GM11168 (cell line): ENCODE results near the gene APBA1.

Experiments
- in situ Hi-C: fragments of 300-500 bp; cut with MboI; formaldehyde crosslinking; loops from one replicate; pipeline ENCODE4 v1.12.0; 2022; ENCODE audit warnings: low sequenced_read_pairs; ENCODE audit not compliant: unreplicated experiment

APBA1 gene

DNA sequence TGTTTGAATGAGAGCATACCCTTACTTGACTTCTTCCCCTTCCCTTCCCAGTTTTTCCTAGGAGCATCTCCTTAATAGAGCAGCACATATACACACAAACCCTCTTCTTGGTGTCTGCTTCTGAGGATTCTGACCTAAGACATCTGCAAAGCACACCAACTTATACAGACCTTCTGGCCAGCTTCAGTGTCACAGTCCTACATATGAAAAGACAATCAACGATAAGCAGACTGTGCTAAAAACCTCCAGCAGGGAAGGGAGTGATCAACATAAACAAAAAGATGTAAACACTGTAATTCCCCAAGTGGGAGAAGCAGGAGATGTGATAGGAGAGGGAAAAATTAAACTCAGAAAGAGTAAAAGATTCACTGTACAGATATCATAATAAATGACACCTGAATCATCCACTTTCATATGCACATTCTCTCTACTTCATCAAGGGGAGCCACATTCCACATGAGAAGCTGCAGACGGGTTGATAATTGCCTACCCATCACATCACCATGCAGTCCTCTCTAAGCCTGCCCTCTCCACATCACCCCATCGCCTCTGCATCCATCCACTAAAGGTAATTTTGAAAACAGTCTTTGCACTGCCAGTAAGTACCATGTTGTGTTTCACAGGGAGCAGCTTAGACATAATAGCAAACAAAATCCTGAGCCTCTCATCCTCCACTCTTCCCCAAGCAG, 13.0 kb downstream of the APBA1 start:
- in situ Hi-C loops: no loop called here

DNA sequence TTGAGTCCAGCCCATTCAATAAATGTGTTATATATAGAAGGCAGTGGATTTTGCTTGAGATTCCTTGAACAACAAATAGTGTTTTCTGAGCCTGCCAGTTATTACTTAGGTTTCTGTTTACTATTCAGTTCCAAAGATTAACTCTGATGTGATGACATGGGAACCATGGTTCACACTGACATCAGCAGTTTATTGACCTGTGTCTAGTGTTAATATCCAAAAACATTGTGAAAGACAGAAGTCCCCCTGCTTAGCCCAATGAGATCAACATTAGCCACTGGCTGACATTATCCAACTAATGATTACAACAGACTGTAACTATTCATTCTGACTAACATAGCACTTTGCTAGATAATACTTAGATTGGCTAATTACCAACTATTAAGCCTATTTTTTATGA, 14.9 kb downstream of the APBA1 start:
- in situ Hi-C loops: no loop called here

DNA sequence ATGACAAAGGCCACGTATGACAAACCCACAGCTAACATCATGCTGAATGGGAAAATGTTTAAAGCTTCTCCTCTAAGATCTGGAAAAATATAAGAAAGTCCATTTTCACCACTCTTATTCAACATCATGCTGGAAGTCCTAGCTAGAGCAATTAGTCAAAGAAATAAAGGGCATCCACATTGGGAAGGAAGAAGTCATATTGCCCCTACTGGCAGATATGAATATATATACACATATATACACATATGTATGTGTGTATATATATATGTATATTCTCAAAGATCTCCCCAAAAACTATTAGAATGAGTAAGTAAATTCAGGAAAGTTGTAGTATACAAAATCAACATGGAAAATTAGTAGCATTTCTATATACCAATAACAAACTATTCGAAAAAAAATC, 17.1 kb downstream of the APBA1 start:
- in situ Hi-C loops: no loop called here

DNA sequence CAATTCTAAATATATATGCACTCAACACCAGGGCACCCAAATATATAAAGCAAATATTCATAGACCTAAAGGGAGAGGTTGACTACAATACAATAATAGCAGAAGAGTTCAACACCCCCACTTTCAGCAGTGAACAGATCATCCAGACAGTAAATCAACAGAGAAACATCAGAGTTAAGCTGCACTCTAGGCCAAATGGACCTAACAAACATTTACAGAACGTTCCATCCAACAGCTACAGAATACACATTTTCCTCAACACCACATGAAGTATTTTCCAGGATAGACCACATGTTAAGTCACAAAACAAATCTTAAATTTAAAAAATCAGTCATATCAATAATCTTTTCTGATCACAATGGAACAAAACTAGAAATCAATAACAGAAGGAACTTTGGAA, 18.9 kb downstream of the APBA1 start:
- in situ Hi-C loops: no loop called here

DNA sequence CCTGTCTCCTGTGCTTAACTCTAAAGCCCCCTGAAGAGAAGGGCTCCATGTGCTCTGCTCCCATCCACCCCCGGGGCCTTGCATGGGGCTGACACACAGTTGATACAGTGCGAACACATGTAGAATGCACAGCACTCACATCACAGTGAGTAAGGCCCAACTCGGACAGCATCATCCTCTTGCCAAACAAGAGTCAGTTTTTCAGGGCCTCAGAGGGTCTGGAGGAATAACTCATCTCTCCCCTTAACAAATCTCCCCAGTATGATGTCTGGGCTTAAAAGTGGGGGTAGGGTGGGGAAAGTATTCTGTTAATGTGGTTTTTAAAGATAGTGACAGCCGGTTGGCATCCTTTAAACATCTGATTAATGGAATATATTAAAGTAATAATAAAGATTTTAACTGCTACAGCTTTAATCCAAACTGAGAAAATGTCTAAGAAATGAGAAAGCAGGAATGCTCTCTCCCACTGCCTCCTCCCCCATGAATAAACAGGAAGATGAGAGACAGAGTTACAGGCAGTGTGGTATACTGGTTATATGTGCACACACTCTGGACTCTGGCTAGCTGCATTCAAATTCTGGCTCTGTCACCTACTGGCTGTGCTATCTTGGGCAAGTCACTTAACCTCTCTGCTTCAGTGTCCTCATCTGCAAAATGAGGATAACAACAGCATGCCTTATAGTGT, 22.5 kb downstream of the APBA1 start:
- in situ Hi-C loops: no loop called here

DNA sequence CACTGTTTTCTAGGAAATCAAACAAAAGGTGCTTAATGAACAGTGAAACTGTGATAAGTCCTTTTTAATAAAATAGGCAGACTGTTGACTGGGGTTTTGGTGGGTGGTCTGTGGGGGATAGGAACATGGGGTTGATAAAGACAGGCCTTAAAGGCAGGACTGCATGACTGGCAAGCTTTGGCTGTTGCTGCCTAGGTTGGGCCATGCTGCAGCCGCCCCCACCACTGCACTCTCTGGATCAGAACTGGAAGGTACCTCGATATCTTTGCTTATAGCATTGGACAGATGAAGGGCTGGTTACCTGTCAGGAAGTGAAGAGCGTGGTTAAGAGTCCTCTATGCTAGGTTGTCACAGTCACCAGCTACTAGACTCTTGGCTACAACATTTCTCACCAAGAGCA, 24.4 kb downstream of the APBA1 start:
- in situ Hi-C loops: no loop called here

DNA sequence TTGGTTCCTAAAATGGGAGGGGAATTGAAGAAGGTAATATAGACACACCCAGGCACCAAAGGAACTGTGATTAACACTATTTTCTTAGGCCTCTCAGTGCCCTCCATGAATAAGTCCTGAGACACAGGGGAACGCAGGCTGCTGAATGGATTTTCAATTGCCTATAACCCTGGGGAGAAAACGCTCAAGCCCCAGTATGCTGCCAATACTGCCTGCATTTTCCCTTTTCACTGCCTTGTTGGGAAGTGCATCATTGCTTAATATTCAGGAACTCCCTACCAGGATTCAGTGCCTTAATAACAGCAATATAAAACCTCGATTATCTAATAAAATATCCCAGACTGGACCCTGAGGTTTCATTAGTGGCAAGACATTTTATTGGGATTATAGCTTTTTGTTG, 25.4 kb downstream of the APBA1 start:
- in situ Hi-C loops: no loop called here

DNA sequence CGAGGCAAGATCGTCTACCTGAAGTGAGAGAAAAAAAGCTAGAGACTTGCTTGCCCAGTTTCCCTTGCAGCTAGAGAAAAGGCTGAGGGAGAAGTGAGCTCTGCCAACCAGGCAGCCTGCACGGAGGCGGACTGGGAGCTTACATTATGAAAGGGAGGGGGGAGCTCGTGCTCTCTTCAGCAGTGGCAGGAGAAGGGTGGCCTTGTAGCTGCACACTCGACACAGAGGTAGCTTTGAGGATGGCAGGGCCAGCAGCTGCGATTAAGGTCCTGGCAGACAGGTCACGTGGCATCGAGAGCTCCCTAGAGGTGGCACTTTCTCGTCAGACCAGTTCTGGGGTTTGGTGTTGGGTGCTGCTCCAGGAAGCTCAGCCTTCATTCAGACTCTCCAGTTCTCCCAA, 26.7 kb downstream of the APBA1 start:
- in situ Hi-C loops: no loop called here

DNA sequence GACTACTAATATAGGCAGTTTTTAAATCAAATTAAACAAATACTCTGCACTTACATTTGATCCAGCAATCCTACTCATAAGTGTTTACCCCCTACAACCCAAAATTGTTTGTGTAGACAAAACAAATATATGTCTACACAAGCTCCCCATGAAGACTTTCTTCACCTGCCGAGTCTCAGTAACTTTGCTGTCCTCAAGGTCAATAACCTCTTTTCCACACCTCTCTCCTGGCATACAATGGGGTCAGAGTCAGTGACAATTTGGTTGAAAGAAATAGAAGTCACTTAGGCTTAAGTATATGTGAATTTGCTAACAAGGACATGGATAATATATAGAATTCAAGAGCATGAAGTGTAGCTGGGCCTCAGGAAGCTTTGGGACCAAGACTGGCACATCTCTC, 29.1 kb downstream of the APBA1 start:
- in situ Hi-C loops: no loop called here

DNA sequence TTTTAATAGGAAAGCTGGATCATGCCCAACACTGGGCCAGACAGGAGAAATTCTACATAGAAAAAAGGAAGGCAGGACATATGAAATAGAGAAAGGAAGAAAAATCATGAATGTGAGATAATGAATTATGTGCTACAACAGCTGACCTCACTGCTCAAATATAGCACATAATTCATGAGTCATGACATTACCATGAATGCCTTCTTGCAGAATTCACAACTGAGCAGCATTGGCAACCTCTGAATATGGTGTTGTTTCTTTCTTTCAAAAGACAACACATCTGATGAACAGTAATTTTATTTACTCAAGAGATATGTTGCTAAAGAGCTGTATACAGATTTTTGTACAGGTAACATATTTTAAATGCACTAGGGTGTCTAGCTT, 34.4 kb downstream of the APBA1 start:
- in situ Hi-C loops: no loop called here

DNA sequence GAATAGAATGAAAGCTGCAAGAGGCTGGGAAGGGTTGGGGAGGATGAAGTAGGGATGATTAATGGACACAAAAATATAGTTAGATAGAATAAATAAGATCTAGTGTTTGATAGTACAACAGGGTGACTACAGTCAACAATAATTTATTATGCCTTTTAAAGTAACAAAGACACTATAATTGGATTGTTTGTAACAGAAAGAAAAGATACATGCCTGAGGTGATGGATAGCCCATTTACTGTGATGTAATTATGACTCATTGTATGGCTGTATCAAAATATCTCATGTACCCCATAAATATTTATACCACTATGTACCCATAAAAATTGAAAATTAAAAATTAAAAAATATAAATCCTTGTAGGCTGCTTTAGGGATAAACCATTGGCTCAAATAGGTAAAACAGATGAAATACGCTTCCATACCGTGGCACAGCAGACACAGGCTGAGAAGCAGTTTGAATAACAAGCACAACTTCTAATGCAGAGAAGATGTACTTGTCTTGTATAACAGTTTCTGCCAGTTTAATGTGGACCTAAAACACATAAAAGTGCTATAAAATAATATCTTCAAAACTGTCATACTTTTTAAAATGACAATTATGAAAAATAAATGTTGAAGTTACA, 34.9 kb downstream of the APBA1 start:
- in situ Hi-C loops: no loop called here

DNA sequence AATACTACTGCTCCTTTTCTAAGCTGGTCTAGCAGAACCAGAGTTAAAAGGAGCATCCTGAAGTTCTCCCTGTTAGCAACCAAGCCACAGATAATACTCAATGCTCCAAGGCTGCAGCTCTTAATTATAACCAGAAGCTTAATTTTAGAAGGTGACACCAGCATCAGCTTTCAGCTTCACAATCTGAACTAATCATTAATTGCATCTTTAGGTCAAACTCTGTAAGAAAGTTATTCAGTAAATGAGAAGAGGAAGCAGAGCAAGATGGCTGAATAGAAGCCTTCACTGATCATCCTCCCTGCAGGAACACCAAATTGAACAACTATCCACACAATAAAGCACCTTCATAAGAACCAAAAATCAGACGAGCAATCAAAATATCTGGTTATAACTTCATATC, 38.5 kb downstream of the APBA1 start:
- in situ Hi-C loops: no loop called here

DNA sequence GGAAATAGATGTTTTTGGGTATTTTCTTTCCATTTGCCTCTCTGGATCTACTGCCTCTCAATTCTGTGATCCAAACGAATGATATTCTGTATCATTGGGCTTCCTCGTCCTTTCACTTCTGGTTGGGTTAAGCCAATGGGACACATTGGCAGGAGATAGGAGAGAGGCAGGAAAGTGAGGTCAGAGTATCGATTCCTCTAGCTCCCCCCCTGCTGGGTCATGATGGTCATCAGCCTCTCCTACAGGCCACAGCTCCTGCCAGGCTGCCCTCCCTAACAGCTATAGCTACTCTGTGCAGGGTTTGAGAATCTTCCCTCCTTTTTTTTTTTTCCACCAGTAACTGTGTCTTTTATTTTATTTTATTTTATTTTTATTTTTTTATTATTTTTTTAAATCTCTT, 39.4 kb downstream of the APBA1 start:
- in situ Hi-C loops: no loop called here

DNA sequence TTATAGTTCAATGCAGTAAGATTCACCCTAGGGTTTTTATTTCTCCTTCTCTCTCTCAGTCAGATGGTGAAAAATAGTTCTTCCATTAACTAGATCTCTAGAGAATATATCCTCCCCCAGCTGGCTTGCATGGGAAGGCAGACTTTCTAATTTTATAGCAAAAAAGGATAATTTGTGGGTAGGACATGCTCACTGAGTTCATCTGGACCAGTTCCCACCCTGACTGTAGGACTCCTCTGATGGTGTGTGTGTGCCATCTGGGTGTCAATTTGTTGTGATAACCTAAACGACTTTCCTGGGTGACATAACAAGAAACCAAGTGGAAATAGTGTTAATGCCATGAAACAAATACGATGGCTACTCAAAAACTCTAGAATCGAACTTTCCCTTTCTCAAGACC, 44.9 kb downstream of the APBA1 start:
- in situ Hi-C loops: no loop called here

DNA sequence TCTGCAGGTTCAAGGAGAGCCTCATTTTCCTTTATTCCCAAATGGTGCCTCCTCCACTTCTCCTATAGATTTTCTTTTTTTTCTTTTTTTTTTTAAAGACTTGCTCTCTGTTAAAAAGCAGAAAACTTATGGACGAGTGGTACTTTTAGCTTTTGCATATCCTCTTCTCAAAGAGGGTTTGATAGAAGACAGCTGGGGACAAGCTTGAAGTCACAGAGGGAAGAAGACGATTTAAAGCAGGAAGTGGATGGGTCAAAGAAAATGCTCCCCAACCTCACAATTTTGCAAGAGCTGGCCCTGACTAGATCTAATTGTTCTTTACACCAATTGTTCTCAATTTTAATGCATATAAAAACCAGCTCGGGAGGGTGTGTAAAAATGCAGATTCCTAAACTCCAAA, 48.9 kb downstream of the APBA1 start:
- in situ Hi-C loops: no loop called here

DNA sequence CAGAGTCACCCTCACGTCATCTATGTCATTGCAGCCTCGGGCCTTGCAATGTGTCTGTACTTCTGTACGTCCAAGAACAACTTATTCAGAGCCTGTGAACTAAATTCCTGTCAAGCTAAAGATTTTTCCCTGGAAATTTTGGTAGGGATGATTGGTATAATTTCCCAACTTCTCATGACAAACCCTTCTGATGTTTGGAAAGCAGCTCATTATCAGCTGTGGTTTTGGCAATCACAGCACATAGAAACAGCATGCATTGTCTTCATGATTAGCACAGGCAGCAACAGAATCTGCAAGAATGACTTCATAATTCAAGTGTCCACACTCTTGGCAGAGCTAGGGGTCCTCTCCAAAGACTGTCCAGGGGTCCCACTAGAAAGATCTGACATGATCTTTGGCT, 49.5 kb downstream of the APBA1 start:
- in situ Hi-C loops: no loop called here

DNA sequence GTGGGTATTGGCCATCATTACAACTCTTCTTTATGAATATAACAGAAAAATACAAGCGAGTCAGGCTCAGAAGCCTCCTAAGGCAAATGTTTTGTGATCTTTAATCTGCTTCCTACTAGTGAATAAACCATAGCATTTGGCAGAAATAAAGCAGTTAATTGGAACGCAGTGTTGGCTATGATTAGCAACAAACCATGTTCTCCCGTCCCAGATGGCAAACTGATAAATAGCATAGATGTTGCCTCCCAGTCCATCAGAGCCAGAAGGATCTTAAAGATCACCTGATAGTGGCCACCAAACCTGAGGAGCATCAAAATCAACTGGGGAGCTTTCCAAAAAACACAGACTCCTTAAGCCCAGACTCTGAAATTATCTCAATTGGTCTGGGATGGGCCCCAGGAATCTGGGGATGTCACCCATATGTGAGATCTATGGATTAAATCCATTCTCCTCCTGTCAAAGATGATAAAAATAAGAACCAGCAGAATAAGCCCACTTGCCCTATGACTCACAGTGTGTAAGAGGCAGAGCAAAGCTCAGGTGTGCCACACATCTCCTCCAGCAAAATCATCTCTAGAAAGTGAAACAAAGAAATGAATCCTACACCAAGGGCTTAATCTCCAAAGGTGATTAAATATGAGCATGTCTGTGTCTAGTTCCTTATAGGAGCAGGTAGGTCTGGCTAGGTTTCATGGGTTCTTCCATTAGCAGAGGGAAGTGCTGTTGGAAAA, 50.3 kb downstream of the APBA1 start:
- in situ Hi-C loops: no loop called here

DNA sequence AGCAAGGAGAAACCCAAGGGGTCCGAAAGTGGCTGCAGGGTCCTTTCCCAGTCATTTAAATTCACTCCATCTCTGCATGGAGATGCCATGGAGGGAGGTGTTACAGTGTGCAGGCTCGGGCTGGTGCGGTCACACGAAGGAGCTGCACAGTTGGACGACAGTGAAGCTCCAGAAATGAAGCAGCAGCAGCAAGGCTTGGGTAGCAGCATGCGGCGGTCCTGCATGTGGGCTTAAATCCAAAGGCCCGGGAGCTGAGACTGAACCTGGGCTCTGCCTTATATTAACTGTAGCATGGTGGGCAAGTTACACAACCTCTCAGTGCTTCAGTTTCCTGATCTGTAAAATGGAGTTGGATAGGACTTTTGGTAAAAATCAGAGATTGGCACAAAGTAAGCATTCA, 51.4 kb downstream of the APBA1 start:
- in situ Hi-C loops: no loop called here

DNA sequence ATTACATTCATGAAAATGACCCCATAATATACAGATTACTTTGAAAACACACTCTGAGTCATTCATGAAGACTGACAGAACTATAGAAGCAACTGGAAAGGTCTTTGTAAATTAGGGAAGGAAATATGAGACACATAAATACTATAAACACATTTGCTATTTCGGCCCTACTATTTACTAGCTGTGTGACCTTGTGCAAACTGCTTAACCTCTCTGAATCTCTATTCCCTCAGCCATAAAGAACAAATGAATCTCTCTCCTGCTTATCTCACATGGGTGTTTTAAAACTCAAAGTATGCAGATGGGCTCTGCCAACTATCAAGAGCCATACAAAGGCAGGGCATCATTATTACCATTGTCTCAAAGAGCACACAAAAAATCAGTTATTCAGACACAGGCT, 52.9 kb downstream of the APBA1 start:
- in situ Hi-C loops: no loop called here

DNA sequence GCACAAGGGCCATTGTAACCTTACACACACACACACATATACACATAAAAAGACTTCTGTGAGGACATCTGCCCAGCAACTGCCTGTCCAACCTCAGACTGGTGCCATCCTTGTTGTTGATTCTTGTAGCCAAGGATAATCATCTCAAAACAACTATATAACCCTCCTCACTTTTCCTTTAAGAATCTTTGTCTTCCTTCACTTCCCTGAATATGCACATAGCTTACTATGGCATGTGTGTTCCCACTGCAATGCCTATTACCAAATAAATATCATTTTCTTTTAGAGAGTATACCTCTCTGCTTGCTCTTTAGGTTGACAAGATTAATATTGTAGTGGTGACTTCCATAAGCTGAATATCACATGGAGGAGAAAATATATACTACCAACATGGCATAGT, 55.2 kb downstream of the APBA1 start:
- in situ Hi-C loops: no loop called here

DNA sequence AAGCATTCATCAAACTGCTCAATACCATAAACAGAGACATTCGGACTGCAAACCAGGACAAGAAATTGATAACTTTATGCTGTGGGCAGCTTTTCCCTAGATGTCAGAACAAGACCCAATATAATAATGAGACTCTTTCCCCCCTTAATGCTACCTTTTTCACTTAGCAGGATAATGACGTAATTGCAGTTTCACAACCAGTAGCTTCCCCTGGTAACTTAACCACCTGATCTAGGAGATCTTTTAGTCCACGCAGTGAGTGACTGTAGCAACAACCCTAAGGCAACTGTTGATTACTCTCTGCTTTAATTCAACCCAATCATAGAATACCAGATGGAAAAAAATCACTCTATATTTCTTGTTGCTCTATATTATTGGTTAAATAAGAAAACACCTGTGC, 56.3 kb downstream of the APBA1 start:
- in situ Hi-C loops: no loop called here
